Activated T-cell treated with anti-CD3 and anti-CD28 coated beads, Interleukin-2, amount 50 U/mL, for 24 hours (primary cell): ENCODE data around the gene CTU2.

ENCODE experiments used
- DNase-seq: peaks from one replicate; pipeline ENCODE4 v3.0.0-alpha.2; 2020
- H3K27ac Mint-ChIP-seq: 2 replicates; pipeline ENCODE4 v1.8.0; 2020; ENCODE audit warnings: mild to moderate bottlenecking, mixed read lengths
- H3K27me3 Mint-ChIP-seq: 2 replicates; pipeline ENCODE4 v1.8.0; 2020; ENCODE audit warnings: mixed read lengths
- H3K36me3 Mint-ChIP-seq: 2 replicates; pipeline ENCODE4 v1.8.0; 2020; ENCODE audit warnings: low read depth, mixed read lengths
- H3K4me1 Mint-ChIP-seq: 2 replicates; pipeline ENCODE4 v1.8.0; 2020; ENCODE audit warnings: low read depth, mixed read lengths
- H3K4me3 Mint-ChIP-seq: 2 replicates; pipeline ENCODE4 v1.8.0; 2020; ENCODE audit warnings: mild to moderate bottlenecking, moderate library complexity, mixed read lengths
- H3K9me3 Mint-ChIP-seq: 2 replicates; pipeline ENCODE4 v1.8.0; 2020; ENCODE audit warnings: mixed read lengths

CTU2 gene

GRCh38 chr16:88697831-88698615 lies 8.3 kb upstream of the CTU2 start:
- Mint-ChIP-seq H3K27me3 (no peaks in the 10 kb centered on the region), H3K36me3 (peaks cover 54% of the 10 kb centered on the region), H3K4me3 (no peak overlapping the region), H3K9me3 (no peaks in the 10 kb centered on the region), H3K4me1 (peaks cover 59% of the 10 kb centered on the region), H3K27ac (peak overlapping the region; percentile 69)
- no peak for DNase-seq

- Mint-ChIP-seq H3K27me3 (no peaks in the 10 kb centered on the region), H3K9me3 (no peaks in the 10 kb centered on the region), H3K27ac (peak overlapping the region; percentile 69), H3K4me1 (peaks cover 61% of the 10 kb centered on the region), H3K4me3 (no peak overlapping the region), H3K36me3 (peaks cover 58% of the 10 kb centered on the region)
- no peak for DNase-seq
Observed at GRCh38 chr16:88698646-88699045, 7.7 kb upstream of the CTU2 start.

- H3K36me3 Mint-ChIP-seq = peaks cover 62% of the 10 kb centered on the region
- no peak for DNase-seq
- H3K4me3 Mint-ChIP-seq = peak overlapping the region; percentile 94
- peaks cover 65% of the 10 kb centered on the region for H3K4me1 Mint-ChIP-seq
- H3K9me3 Mint-ChIP-seq = no peaks in the 10 kb centered on the region
- H3K27ac Mint-ChIP-seq = peak overlapping the region; percentile 97
- H3K27me3 Mint-ChIP-seq = no peaks in the 10 kb centered on the region
Observed at GRCh38 chr16:88699180-88699579, 7.1 kb upstream of the CTU2 start.

- Mint-ChIP-seq H3K4me1 (peaks cover 71% of the 10 kb centered on the region), H3K9me3 (no peaks in the 10 kb centered on the region), H3K27me3 (no peaks in the 10 kb centered on the region), H3K27ac (peak overlapping the region; percentile 97), H3K36me3 (peaks cover 63% of the 10 kb centered on the region), H3K4me3 (peak overlapping the region; percentile 94)
- DNase-seq = no peak
Observed at GRCh38 chr16:88700322-88700635, 6.0 kb upstream of the CTU2 start.

GRCh38 chr16:88700636-88701482 lies 5.4 kb upstream of the CTU2 start:
- Mint-ChIP-seq H3K4me3 (peak overlapping the region; percentile 94), H3K36me3 (peaks cover 65% of the 10 kb centered on the region), H3K4me1 (peaks cover 73% of the 10 kb centered on the region), H3K9me3 (no peaks in the 10 kb centered on the region), H3K27ac (peak overlapping the region; percentile 97), H3K27me3 (no peaks in the 10 kb centered on the region)
- peak; percentile 96 for DNase-seq

GRCh38 chr16:88701581-88702370 lies 4.5 kb upstream of the CTU2 start:
- no peaks in the 10 kb centered on the region for H3K9me3 Mint-ChIP-seq
- peak overlapping the region; percentile 94 for H3K4me3 Mint-ChIP-seq
- peaks cover 73% of the 10 kb centered on the region for H3K4me1 Mint-ChIP-seq
- DNase-seq = peak; percentile 62
- H3K36me3 Mint-ChIP-seq = peaks cover 58% of the 10 kb centered on the region
- H3K27me3 Mint-ChIP-seq = no peaks in the 10 kb centered on the region
- H3K27ac Mint-ChIP-seq = peak overlapping the region; percentile 97

GRCh38 chr16:88702371-88703210 lies 3.7 kb upstream of the CTU2 start:
- peaks cover 62% of the 10 kb centered on the region for H3K36me3 Mint-ChIP-seq
- no peaks in the 10 kb centered on the region for H3K9me3 Mint-ChIP-seq
- peak overlapping the region; percentile 94 for H3K4me3 Mint-ChIP-seq
- peak; percentile 55 for DNase-seq
- no peaks in the 10 kb centered on the region for H3K27me3 Mint-ChIP-seq
- peaks cover 78% of the 10 kb centered on the region for H3K4me1 Mint-ChIP-seq
- H3K27ac Mint-ChIP-seq = peak overlapping the region; percentile 97

- peaks cover 59% of the 10 kb centered on the region for H3K36me3 Mint-ChIP-seq
- peaks cover 81% of the 10 kb centered on the region for H3K4me1 Mint-ChIP-seq
- H3K4me3 Mint-ChIP-seq = peak overlapping the region; percentile 94
- no peaks in the 10 kb centered on the region for H3K9me3 Mint-ChIP-seq
- peak; percentile 80 for DNase-seq
- peak overlapping the region; percentile 97 for H3K27ac Mint-ChIP-seq
- no peaks in the 10 kb centered on the region for H3K27me3 Mint-ChIP-seq
Observed at GRCh38 chr16:88703486-88704309, 2.6 kb upstream of the CTU2 start.

- peaks cover 65% of the 10 kb centered on the region for H3K36me3 Mint-ChIP-seq
- peak; percentile 54 for DNase-seq
- peak overlapping the region; percentile 97 for H3K27ac Mint-ChIP-seq
- H3K4me3 Mint-ChIP-seq = peak overlapping the region; percentile 94
- peaks cover 79% of the 10 kb centered on the region for H3K4me1 Mint-ChIP-seq
- no peaks in the 10 kb centered on the region for H3K27me3 Mint-ChIP-seq
- no peaks in the 10 kb centered on the region for H3K9me3 Mint-ChIP-seq
Observed at GRCh38 chr16:88705076-88705684, 1.1 kb upstream of the CTU2 start.

- no peaks in the 10 kb centered on the region for H3K9me3 Mint-ChIP-seq
- H3K4me1 Mint-ChIP-seq = peaks cover 76% of the 10 kb centered on the region
- peaks cover 64% of the 10 kb centered on the region for H3K36me3 Mint-ChIP-seq
- H3K27me3 Mint-ChIP-seq = no peaks in the 10 kb centered on the region
- H3K27ac Mint-ChIP-seq = peak overlapping the region; percentile 97
- peak overlapping the region; percentile 94 for H3K4me3 Mint-ChIP-seq
- DNase-seq = peak; percentile 54
Observed at GRCh38 chr16:88705801-88706228, 488 bp upstream of the CTU2 start.

- no peaks in the 10 kb centered on the region for H3K27me3 Mint-ChIP-seq
- no peak for DNase-seq
- no peaks in the 10 kb centered on the region for H3K9me3 Mint-ChIP-seq
- H3K4me1 Mint-ChIP-seq = peaks cover 71% of the 10 kb centered on the region
- peaks cover 69% of the 10 kb centered on the region for H3K36me3 Mint-ChIP-seq
- peak overlapping the region; percentile 88 for H3K4me3 Mint-ChIP-seq
- peak overlapping the region; percentile 82 for H3K27ac Mint-ChIP-seq
Observed at GRCh38 chr16:88706965-88707826, 893 bp downstream of the CTU2 start.

- Mint-ChIP-seq H3K4me1 (peaks cover 39% of the 10 kb centered on the region), H3K27ac (peak overlapping the region; percentile 47), H3K27me3 (no peaks in the 10 kb centered on the region), H3K36me3 (peaks cover 70% of the 10 kb centered on the region), H3K9me3 (no peaks in the 10 kb centered on the region), H3K4me3 (no peak overlapping the region)
- DNase-seq = no peak
Observed at GRCh38 chr16:88710556-88710955, 4.3 kb downstream of the CTU2 start.
